H1 (cell line): ENCODE results near the gene PRICKLE3. TPM values are rescaled to one million over a fixed set of nuclear protein-coding genes. Genes with fewer than 3 reads are reported as not detected.

ENCODE experiments used
- EP300 ChIP-seq, 2 experiments: IDR thresholded peaks; 1 replicate in 1 of 2; 2 replicates in 1 of 2; pipeline ENCODE4 v1.6.1; 2011 to 2012; ENCODE audit warnings: low read depth in 2 of 2, low read length in 2 of 2, mild to moderate bottlenecking in 2 of 2, borderline replicate concordance in 1 of 2, inconsistent platforms in 1 of 2, moderate library complexity in 1 of 2
- TCF12 ChIP-seq: IDR thresholded peaks from 2 replicates; pipeline ENCODE4 v1.6.1; 2011; ENCODE audit warnings: low read depth, mild to moderate bottlenecking, low read length
- polyA plus RNA-seq, 7 experiments: library from polyadenylated mRNA; depleted of rRNA in 3 of 7; stranded (reverse) in 5 of 7; unstranded in 2 of 7; fragments of >200 nt in 5 of 7; fragments of 200-250 nt in 2 of 7; gene quantifications; 1 replicate in 5 of 7; 2 replicates in 1 of 7; 4 replicates in 1 of 7; pipeline versions ENCODE4 v1.2.1 to v1.2.3, GENCODE V29; 2011 to 2013; ENCODE audit warnings: missing spikeins in 2 of 7, mixed read lengths in 2 of 7
- total RNA-seq: library from RNA; stranded (reverse); fragmentation: NEBNext Ultra II Directional; extraction: Animal tissue kit (Norgen Biotek cat#: 25700); gene quantifications from 2 replicates; pipeline ENCODE4 v1.2.1, GENCODE V29; 2021
- TF ChIP-seq, protein P1 (sequence below), 3 experiments: IDR thresholded peaks; 1 replicate in 2 of 3; 2 replicates in 1 of 3; pipeline versions ENCODE4 v1.5.1 to v1.6.1; 2011; ENCODE audit warnings: low read length in 3 of 3, mild to moderate bottlenecking in 3 of 3, inconsistent platforms in 2 of 3, low read depth in 1 of 3, moderate library complexity in 1 of 3; ENCODE audit not compliant: insufficient read depth in 1 of 3; ENCODE audit errors: control extremely low read depth in 1 of 3

Gene PRICKLE3
- total and polyA plus RNA-seq, 2 of the 8 experiments (the other 6 are each of a cell fraction or from before 2014, with no cell fraction given) = 9.1 to 10.6 TPM

DNA sequence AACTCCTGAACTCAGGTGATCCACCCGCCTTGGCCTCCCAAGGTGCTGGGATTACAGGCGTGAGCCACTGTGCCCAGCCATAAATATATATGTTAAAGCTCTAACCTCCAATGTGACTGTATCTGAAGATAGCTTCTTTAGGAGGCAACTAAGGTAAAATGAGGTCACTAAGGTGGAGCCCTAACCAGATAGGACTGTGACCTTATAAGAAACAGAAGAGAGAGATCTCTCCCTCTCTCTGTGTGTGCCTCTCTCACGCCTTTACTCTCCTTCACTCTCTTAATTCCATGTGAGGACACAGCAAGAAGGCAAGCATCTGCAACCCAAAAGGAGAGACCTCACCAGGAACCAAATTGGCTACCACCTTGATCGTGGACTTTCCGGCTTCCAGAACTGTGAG is 24.5 kb downstream of the PRICKLE3 start (continued):
- TF ChIP-seq, protein P1, sequence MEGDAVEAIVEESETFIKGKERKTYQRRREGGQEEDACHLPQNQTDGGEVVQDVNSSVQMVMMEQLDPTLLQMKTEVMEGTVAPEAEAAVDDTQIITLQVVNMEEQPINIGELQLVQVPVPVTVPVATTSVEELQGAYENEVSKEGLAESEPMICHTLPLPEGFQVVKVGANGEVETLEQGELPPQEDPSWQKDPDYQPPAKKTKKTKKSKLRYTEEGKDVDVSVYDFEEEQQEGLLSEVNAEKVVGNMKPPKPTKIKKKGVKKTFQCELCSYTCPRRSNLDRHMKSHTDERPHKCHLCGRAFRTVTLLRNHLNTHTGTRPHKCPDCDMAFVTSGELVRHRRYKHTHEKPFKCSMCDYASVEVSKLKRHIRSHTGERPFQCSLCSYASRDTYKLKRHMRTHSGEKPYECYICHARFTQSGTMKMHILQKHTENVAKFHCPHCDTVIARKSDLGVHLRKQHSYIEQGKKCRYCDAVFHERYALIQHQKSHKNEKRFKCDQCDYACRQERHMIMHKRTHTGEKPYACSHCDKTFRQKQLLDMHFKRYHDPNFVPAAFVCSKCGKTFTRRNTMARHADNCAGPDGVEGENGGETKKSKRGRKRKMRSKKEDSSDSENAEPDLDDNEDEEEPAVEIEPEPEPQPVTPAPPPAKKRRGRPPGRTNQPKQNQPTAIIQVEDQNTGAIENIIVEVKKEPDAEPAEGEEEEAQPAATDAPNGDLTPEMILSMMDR (IDR thresholded peaks at IDR 0.05; ENCODE audit: control extremely low read depth in 1 of 3, insufficient read depth in 1 of 3, low read depth in 1 of 3, low read length in 3 of 3) = no peak
- TF ChIP-seq TCF12 (no peak), EP300 (IDR thresholded peaks at IDR 0.05; ENCODE audit: borderline replicate concordance in 1 of 2, low read depth in 2 of 2, low read length in 2 of 2) (no peak)
- TF ChIP-seq, all 59 proteins: peak for 0
